ENCODE results near the gene SPRY1.

GRCh38 chr4:123393721-123394120, 2.9 kb upstream of the SPRY1 start:
- TF ChIP-seq CREB1 (IDR thresholded peaks at IDR 0.05; ENCODE audit: low read depth) (no peak), EP300 (IDR thresholded peaks at IDR 0.05; ENCODE audit: borderline replicate concordance) (no peak), TAF1 (IDR thresholded peaks at IDR 0.05; ENCODE audit: low read depth) (no peak), USF1 (IDR thresholded peaks at IDR 0.05) (no peak), TCF12 (IDR thresholded peaks at IDR 0.05; ENCODE audit: low read depth) (no peak), REST (IDR thresholded peaks at IDR 0.05; ENCODE audit: low read depth) (no peak), CEBPB (IDR thresholded peaks at IDR 0.05) (no peak), NFIC (IDR thresholded peaks at IDR 0.05) (no peak), EGR1 (IDR thresholded peaks at IDR 0.05) (no peak), YY1 (IDR thresholded peaks at IDR 0.05; ENCODE audit: low read depth) (no peak), RAD21 (IDR thresholded peaks at IDR 0.05; ENCODE audit: low read depth) (no peak), MAX (IDR thresholded peaks at IDR 0.05) (no peak), TEAD4 (IDR thresholded peaks at IDR 0.05) (no peak)

All from Ishikawa (cell line).